Activated naive CD4-positive, alpha-beta T cell treated with anti-CD3 and anti-CD28 coated beads for 36 hours (primary cell): ENCODE results near the gene DNAH6. TPM values are rescaled to one million over a fixed set of nuclear protein-coding genes. Genes with fewer than 3 reads are reported as not detected.

Source experiments
- CTCF ChIA-PET: fragments of 350-600 bp; sonication (Branson Sonifier 250); formaldehyde crosslinking; loops from one replicate; lab custom pipeline; 2021; ENCODE audit warnings: antibody characterized with exemption; lab: Charles Lee
- DNase-seq: peaks from one replicate; pipeline ENCODE4 v3.0.0-alpha.2; 2020
- H3K27ac Mint-ChIP-seq: one replicate; pipeline ENCODE4 v1.8.0; 2021; ENCODE audit warnings: mild to moderate bottlenecking, mixed read lengths
- H3K27me3 Mint-ChIP-seq: one replicate; pipeline ENCODE4 v1.8.0; 2021; ENCODE audit warnings: low read depth, mixed read lengths
- H3K36me3 Mint-ChIP-seq: one replicate; pipeline ENCODE4 v1.8.0; 2021; ENCODE audit warnings: low read depth, mixed read lengths
- H3K4me1 Mint-ChIP-seq: one replicate; pipeline ENCODE4 v1.8.0; 2021; ENCODE audit warnings: low read depth, mixed read lengths
- H3K4me3 Mint-ChIP-seq: one replicate; pipeline ENCODE4 v1.8.0; 2021; ENCODE audit warnings: mild to moderate bottlenecking, moderate library complexity, mixed read lengths
- H3K9me3 Mint-ChIP-seq: one replicate; pipeline ENCODE4 v1.8.0; 2021; ENCODE audit warnings: mixed read lengths
- intact Hi-C: fragments of 100-400 bp; cut with micrococcal nuclease; formaldehyde crosslinking; loops from one replicate; pipeline ENCODE4 v1.15.1; 2023
- total RNA-seq, 2 experiments: library from RNA; stranded (reverse); gene quantifications; one replicate each; pipeline ENCODE4 v1.2.3, GENCODE V29; 2021

DNAH6 gene
- total RNA-seq, 2 experiments from 2014 or later: 0.07 to 0.62 TPM

DNA sequence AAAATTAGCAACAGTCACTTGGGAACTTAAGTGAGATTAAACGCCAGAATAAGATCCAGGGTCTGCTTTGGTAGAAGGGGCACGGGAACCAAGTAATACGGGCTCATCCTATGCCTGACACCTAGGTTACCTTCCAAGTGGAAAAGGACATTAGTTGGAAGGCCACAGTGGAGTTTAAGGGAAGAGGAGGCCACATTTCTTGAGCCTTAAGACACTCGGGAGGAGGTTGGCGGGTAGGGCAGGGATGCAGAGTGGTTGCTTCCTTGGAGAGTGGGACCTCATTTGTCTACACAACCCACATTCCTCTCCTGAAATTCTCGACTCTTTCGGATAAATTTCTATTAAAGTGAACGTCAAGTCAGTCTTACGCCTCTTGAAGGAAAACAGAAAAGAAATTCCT, 510 bp upstream of the DNAH6 start:
- no peaks in the 10 kb centered on the region for H3K27me3 Mint-ChIP-seq
- CTCF ChIA-PET: interaction anchor here (2.7 kb wide), 1 partner anchor 11 kb away, joined by 11 read pairs; no protein-coding TSS in a partner anchor
- H3K4me3 Mint-ChIP-seq: peak overlapping the region; percentile 85
- H3K27ac Mint-ChIP-seq: no peak overlapping the region
- intact Hi-C loops: loop anchor here (1.0 to 5.0 kb wide), 5 partner anchors 17 to 367 kb away; partner anchors contain the start of gene SUCLG1
- H3K36me3 Mint-ChIP-seq: peaks cover 3% of the 10 kb centered on the region
- peaks cover 22% of the 10 kb centered on the region for H3K4me1 Mint-ChIP-seq
- DNase-seq: no peak
- peaks cover 4% of the 10 kb centered on the region for H3K9me3 Mint-ChIP-seq

DNA sequence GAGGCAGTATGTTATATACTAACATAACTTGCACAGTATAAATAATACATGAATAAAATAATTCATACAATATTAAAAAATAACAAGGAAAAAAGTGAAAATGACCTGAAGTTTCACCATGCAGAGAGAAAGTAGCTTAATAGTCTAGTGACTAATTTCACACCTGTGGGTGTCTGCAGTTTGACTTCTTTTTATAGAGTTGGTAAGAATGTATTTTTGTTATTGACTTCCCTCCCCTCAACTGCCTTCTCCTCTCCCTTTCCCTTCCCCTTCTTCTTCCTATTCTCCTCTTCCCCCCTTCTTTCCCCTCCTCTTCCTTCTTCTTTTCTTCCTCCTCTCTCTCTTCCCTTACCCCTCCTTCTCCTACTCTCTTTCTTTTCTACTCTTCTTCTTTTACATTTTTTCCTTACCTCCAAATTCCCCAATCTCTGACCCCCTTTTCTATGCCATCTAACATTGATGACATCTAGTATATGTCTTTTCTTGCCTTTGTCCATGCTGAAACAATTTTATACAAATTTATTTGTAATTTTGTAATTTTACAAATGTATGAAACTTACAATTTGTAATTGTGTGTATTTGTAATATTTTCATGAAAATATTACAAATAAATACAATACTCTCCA, 3.1 kb downstream of the DNAH6 start:
- intact Hi-C loops: loop anchor here (5.0 kb wide), 1 partner anchor 298 kb away; no protein-coding TSS in a partner anchor
- Mint-ChIP-seq H3K36me3 (no peaks in the 10 kb centered on the region), H3K4me1 (peaks cover 22% of the 10 kb centered on the region), H3K27me3 (no peaks in the 10 kb centered on the region), H3K9me3 (peaks cover 5% of the 10 kb centered on the region), H3K4me3 (no peak overlapping the region), H3K27ac (no peak overlapping the region)
- no peak for DNase-seq
- CTCF ChIA-PET: interaction anchor here (1.1 kb wide), 1 partner anchor 10 kb away, joined by 5 read pairs; no protein-coding TSS in a partner anchor

DNA sequence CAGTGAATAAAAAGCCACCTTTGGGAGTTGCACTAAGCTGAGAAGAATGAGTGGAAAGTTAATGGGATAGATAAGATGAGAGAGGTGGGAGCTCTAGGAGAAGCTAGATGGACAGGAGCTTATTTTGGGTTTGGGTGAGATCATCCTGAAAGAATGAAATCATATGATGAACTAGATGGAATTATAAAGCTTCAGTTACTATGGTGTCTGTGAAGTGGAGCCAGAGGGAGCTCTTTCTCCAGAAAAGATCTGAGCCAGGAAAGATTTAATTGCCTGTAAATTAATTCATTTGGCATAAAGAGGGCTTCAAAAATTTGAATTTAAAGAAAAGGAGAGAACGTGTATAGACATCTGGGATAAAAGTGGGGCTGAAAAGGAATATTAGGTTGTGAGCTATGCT, 10.3 kb downstream of the DNAH6 start:
- Mint-ChIP-seq H3K27me3 (no peaks in the 10 kb centered on the region), H3K9me3 (peaks cover 2% of the 10 kb centered on the region), H3K36me3 (no peaks in the 10 kb centered on the region), H3K4me1 (peaks cover 17% of the 10 kb centered on the region), H3K4me3 (no peak overlapping the region), H3K27ac (peak overlapping the region; percentile 50)
- CTCF ChIA-PET: interaction anchor here (0.5 to 3.0 kb wide), 13 partner anchors 8 to 451 kb away, joined by 3 to 11 read pairs (median 3); partner anchors contain the start of gene DNAH6
- DNase-seq: no peak
- intact Hi-C loops: loop anchor here (1.0 kb wide), 4 partner anchors 105 to 399 kb away; no protein-coding TSS in a partner anchor

DNA sequence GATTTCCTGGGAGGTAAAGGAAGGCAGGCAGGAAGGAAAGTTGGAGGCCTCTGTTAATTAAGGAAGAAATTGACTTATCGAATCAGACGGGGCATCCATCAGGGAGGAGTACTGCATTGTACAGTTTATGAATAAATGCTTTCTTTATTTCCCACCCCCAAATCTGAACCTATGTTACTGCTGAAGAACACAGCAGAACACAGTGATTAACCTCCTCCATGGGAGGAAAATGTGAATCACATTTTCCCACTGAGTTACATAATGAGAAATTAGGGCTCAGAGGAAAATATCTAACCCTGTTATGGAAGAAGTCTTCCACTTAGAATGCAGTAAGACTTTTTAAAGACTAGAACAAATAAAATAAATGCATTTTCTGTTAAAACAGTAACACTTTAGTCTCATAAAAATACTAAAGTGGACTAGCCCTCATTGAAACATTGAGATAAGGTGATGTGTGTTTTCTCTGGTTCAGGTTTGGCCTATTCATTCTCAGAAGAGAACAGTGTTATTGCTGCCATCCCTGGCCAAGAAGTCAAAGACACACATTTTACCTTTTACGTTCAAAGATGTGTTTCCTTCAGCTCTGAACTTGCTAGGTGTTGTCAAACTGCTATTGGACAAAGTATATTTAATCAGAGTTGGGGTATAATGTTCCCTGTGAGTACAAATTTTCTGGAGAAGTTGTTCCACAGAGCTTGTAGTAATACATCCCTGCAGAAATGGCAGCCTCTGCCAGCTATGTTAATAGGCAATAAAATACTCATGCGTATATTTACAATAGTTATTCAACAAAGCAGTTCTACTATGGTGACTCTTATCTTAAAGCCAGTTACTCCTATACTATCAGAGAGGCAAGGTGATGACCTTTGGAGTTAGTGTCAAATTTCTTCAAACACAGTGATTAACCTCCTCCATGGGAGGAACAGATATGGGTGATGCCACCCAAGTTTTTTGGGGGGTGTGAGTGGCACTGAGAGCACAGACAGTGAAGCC, 11.1 kb downstream of the DNAH6 start:
- peak overlapping the region; percentile 25 for H3K27ac Mint-ChIP-seq
- peaks cover 17% of the 10 kb centered on the region for H3K4me1 Mint-ChIP-seq
- H3K36me3 Mint-ChIP-seq: no peaks in the 10 kb centered on the region
- no peak overlapping the region for H3K4me3 Mint-ChIP-seq
- no peaks in the 10 kb centered on the region for H3K27me3 Mint-ChIP-seq
- no peaks in the 10 kb centered on the region for H3K9me3 Mint-ChIP-seq
- CTCF ChIA-PET: interaction anchor here (0.9 to 3.0 kb wide), 8 partner anchors 7 to 398 kb away, joined by 3 to 11 read pairs (median 3); partner anchors contain the start of gene DNAH6
- intact Hi-C loops: loop anchor here (1.0 kb wide), 1 partner anchor 29 kb away; no protein-coding TSS in a partner anchor
- no peak for DNase-seq

DNA sequence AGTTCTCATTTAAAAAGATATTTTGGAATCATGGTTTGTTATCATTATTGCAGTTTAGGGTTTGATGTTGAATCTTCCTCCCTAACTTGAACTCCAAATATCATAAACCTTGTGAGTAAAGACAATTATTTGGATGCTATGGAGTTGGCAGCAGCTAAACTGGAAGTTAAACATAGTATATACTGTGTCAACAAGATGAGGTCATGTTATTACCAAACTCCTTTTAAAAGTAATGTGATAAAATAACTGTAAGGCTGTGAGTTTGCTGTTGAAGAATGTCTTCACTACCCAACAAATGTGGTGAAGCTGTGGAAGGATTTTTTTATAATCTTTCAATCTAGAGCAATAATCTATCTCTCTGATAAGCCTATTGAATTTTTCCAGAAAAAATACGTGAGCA, 16.0 kb downstream of the DNAH6 start:
- no peak overlapping the region for H3K4me3 Mint-ChIP-seq
- H3K4me1 Mint-ChIP-seq: peaks cover 10% of the 10 kb centered on the region
- DNase-seq: no peak
- H3K27ac Mint-ChIP-seq: no peak overlapping the region
- intact Hi-C loops: no loop called here
- no peaks in the 10 kb centered on the region for H3K36me3 Mint-ChIP-seq
- no peaks in the 10 kb centered on the region for H3K9me3 Mint-ChIP-seq
- CTCF ChIA-PET: no interaction called here
- no peaks in the 10 kb centered on the region for H3K27me3 Mint-ChIP-seq

DNA sequence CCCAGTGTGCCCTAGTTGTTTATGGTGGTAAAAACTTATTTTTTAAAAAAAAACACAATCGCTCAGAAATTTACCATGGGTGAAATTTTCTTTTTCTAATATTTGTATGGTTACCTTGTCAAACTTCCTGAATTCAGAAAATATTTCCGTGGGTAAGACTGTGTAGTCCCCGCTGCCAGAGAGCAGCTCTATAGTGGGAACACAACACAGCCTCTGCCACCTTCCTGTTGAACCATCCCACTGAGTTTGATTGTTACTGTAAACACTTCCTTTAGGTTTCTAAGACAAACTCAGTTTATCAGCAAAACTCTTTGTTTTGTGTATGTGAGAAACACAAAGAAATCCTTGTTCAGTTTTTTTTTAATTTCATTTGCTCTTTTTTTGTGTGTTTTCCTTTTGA, 17.9 kb downstream of the DNAH6 start:
- no peaks in the 10 kb centered on the region for H3K36me3 Mint-ChIP-seq
- H3K27me3 Mint-ChIP-seq: no peaks in the 10 kb centered on the region
- H3K9me3 Mint-ChIP-seq: no peaks in the 10 kb centered on the region
- no peak for DNase-seq
- intact Hi-C loops: loop anchor here (1.0 kb wide), 1 partner anchor 8 kb away; no protein-coding TSS in a partner anchor
- H3K4me1 Mint-ChIP-seq: peaks cover 3% of the 10 kb centered on the region
- no peak overlapping the region for H3K4me3 Mint-ChIP-seq
- CTCF ChIA-PET: interaction anchor here (0.7 to 1.5 kb wide), 4 partner anchors 8 to 348 kb away, joined by 3 to 7 read pairs (median 4); no protein-coding TSS in a partner anchor
- H3K27ac Mint-ChIP-seq: no peak overlapping the region

DNA sequence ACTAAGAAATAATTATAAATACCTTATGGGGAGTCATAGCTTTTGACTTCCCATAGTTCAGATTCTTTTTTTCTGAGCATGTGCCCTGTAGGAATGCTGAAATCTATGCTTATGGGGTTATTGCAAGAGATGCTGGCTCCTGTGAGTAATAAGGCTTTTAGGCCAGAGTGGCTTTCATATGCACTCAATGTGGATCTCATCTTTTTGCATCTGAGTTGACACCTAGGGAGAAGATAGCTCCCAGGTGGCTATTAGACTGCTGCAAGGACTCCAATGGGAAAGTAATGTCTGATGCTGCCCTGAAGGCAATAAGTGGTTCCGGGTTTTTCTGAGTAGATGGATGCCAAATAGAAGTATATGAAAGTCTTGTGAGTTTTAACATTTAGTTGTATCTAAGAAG, 21.0 kb downstream of the DNAH6 start:
- intact Hi-C loops: loop anchor here (5.0 kb wide), 1 partner anchor 80 kb away; no protein-coding TSS in a partner anchor
- Mint-ChIP-seq H3K27ac (no peak overlapping the region), H3K36me3 (no peaks in the 10 kb centered on the region), H3K27me3 (no peaks in the 10 kb centered on the region), H3K9me3 (no peaks in the 10 kb centered on the region), H3K4me3 (no peak overlapping the region), H3K4me1 (peaks cover 11% of the 10 kb centered on the region)
- CTCF ChIA-PET: interaction anchor here (0.6 kb wide), 1 partner anchor 64 kb away, joined by 3 read pairs; no protein-coding TSS in a partner anchor
- no peak for DNase-seq

DNA sequence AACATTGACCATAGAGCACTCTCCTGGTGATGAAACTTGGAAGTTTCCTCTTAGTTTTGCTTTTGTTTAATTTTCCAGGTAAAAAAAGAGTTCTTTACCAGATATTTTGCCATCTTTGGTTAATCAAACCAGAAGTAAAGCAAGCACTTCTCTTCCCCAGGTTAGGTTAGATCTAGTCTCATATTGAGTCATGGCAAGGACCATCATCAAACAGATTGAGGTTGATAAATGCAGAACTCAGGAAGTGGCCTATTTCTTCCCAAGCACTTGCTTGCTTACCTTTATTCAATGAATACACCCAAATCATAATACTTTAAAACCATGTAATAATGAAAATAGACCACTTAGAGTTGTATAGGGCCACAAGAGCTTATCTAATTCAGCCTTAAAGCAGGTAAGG, 23.4 kb downstream of the DNAH6 start:
- H3K9me3 Mint-ChIP-seq: no peaks in the 10 kb centered on the region
- no peak for DNase-seq
- CTCF ChIA-PET: no interaction called here
- H3K4me1 Mint-ChIP-seq: peaks cover 7% of the 10 kb centered on the region
- no peaks in the 10 kb centered on the region for H3K36me3 Mint-ChIP-seq
- H3K27ac Mint-ChIP-seq: no peak overlapping the region
- no peaks in the 10 kb centered on the region for H3K27me3 Mint-ChIP-seq
- no peak overlapping the region for H3K4me3 Mint-ChIP-seq
- intact Hi-C loops: loop anchor here (5.0 kb wide), 1 partner anchor 78 kb away; no protein-coding TSS in a partner anchor

DNA sequence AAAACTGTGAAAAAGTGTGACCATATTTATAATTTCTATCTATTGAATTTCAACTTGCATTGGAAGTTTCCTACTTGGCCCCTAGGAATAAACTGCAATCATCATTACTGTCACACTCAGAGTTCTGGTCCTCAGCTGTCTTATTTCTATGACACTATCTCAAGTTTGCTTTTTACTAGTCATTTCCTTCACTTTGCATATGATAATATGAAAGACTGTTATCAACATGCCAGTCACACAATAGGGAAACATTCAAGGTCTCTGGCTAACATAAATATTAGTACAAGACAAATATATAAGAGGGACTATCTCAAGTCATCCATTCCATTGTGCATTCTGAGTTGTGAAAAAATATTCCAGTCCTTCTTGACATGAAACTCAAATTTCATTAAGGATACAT, 28.7 kb downstream of the DNAH6 start:
- CTCF ChIA-PET: no interaction called here
- Mint-ChIP-seq H3K4me3 (no peak overlapping the region), H3K27me3 (no peaks in the 10 kb centered on the region), H3K27ac (no peak overlapping the region), H3K4me1 (peaks cover 3% of the 10 kb centered on the region), H3K36me3 (no peaks in the 10 kb centered on the region), H3K9me3 (no peaks in the 10 kb centered on the region)
- intact Hi-C loops: no loop called here
- no peak for DNase-seq

DNA sequence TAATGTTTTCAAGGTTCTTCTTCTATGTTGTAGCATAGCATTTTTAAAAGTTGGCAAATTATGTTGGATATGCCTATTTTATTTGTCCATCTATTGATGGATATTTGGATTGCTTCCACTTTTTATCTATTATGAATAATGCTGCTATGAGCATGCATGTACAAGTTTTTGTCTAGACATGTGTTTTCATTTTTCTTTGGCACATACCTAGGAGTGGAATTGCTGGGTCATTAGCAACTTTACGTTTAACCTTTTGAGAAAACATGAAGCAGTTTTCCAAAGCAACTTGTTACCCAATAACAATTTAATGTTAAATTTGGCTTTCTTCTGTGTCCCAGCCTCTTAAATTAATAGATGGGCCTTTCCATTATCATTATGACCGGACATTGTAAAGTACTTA, 30.3 kb downstream of the DNAH6 start:
- CTCF ChIA-PET: no interaction called here
- DNase-seq: no peak
- H3K27me3 Mint-ChIP-seq: no peaks in the 10 kb centered on the region
- intact Hi-C loops: no loop called here
- no peak overlapping the region for H3K4me3 Mint-ChIP-seq
- H3K4me1 Mint-ChIP-seq: peaks cover 2% of the 10 kb centered on the region
- no peak overlapping the region for H3K27ac Mint-ChIP-seq
- H3K36me3 Mint-ChIP-seq: no peaks in the 10 kb centered on the region
- H3K9me3 Mint-ChIP-seq: no peaks in the 10 kb centered on the region

DNA sequence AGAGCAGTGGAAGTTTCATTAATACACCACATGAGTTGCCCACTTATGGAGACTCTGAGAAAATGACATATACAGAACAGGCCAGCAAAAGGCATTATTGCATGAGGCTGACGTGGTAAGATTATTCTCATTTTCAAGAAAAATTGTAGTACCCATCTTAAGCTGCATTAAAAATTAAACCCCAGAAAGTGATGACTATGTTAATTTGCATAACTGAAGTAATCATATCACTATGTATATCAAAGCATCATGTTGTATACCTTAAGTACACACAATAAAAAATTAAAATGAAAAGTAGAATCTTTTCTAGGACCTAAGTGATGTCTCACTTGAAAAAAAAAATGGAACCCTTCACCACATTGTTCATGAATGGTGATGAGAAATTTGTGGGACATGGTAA, 32.0 kb downstream of the DNAH6 start:
- Mint-ChIP-seq H3K36me3 (no peaks in the 10 kb centered on the region), H3K9me3 (no peaks in the 10 kb centered on the region), H3K27me3 (no peaks in the 10 kb centered on the region), H3K4me3 (no peak overlapping the region), H3K27ac (no peak overlapping the region), H3K4me1 (peaks cover 2% of the 10 kb centered on the region)
- intact Hi-C loops: no loop called here
- CTCF ChIA-PET: no interaction called here
- DNase-seq: no peak

DNA sequence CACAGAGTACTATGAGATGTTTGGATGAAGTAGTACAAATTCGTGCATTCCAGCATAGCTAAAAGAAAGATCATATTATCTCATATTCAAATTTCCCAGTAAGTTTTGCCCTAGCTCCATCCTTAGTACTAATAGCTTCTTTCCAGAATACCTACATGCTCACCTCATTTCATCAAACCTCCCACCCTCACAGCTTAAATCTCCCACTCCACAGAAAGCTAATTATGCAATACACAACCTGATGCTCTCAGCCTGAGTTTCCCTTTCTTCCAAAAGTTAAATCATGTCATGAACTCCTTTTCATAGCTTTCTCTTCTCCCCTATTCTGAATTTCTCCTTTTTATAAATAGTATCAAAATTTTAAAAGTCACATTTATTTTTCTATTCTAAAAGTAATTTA, 34.6 kb downstream of the DNAH6 start:
- no peaks in the 10 kb centered on the region for H3K27me3 Mint-ChIP-seq
- H3K36me3 Mint-ChIP-seq: no peaks in the 10 kb centered on the region
- peaks cover 2% of the 10 kb centered on the region for H3K4me1 Mint-ChIP-seq
- intact Hi-C loops: no loop called here
- CTCF ChIA-PET: interaction anchor here (1.0 kb wide), 1 partner anchor 62 kb away, joined by 3 read pairs; no protein-coding TSS in a partner anchor
- no peak overlapping the region for H3K27ac Mint-ChIP-seq
- H3K4me3 Mint-ChIP-seq: no peak overlapping the region
- no peaks in the 10 kb centered on the region for H3K9me3 Mint-ChIP-seq
- DNase-seq: no peak
